ENCODE measurements around the gene CEMP1. TPM values are rescaled to one million over a fixed set of nuclear protein-coding genes. Genes with fewer than 3 reads are reported as not detected.

CEMP1 gene
- total and polyA plus RNA-seq, 4 donors = 0.38 to 1.2 TPM; not detected in 2

- WGBS, 2 donors = 86 to 87% methylated on average over 20 of the region's 20 CpGs
- Histone ChIP-seq H3K27me3 (ENCODE audit: control insufficient read depth in 1 of 2, insufficient read depth in 2 of 2, low read length in 1 of 2) (no peaks in the 10 kb centered on the region), H3K27ac (ENCODE audit: low read depth in 1 of 2, low read length in 2 of 2) (no peak overlapping the region), H3K4me3 (ENCODE audit: low read length in 2 of 2) (no peak overlapping the region), H3K9me3 (ENCODE audit: control insufficient read depth, low read length) (no peaks in the 10 kb centered on the region), H3K36me3 (ENCODE audit: control insufficient read depth in 1 of 2, insufficient read depth in 2 of 2, low read length in 1 of 2) (no peaks in the 10 kb centered on the region), H3K4me1 (ENCODE audit: control insufficient read depth in 1 of 2, insufficient read depth in 2 of 2, low read length in 2 of 2) (no peaks in the 10 kb centered on the region)
- no peak for DNase-seq
- intact Hi-C loops (cut with DNase I) = loop anchor here (2.0 to 5.0 kb wide), 2 partner anchors 73 to 160 kb away; partner anchors contain the start of genes ABCA3 (in 1 of the 2) and CCNF (in 1 of the 2)
- ATAC-seq (ENCODE audit: low FRiP score) = no peak
Observed at GRCh38 chr16:2500430-2500917, 30.7 kb downstream of the CEMP1 start.

GRCh38 chr16:2499890-2500429 is 31.2 kb downstream of the CEMP1 start:
- no peaks in the 10 kb centered on the region for H3K4me1 ChIP-seq (ENCODE audit: control insufficient read depth in 1 of 2, insufficient read depth in 2 of 2, low read length in 2 of 2)
- H3K36me3 ChIP-seq (ENCODE audit: control insufficient read depth in 1 of 2, insufficient read depth in 2 of 2, low read length in 1 of 2) = no peaks in the 10 kb centered on the region
- no peak overlapping the region for H3K27ac ChIP-seq (ENCODE audit: low read depth in 1 of 2, low read length in 2 of 2)
- ATAC-seq (ENCODE audit: low FRiP score) (no peak), DNase-seq (no peak)
- 87 to 90% methylated on average over 29 of the region's 29 CpGs for whole genome bisulfite sequencing, 2 donors
- no peaks in the 10 kb centered on the region for H3K27me3 ChIP-seq (ENCODE audit: control insufficient read depth in 1 of 2, insufficient read depth in 2 of 2, low read length in 1 of 2)
- H3K9me3 ChIP-seq (ENCODE audit: control insufficient read depth, low read length) = no peaks in the 10 kb centered on the region
- intact Hi-C loops (cut with DNase I) = loop anchor here (2.0 to 5.0 kb wide), 2 partner anchors 73 to 159 kb away; partner anchors contain the start of genes ABCA3 (in 2 of the 2) and CCNF (in 1 of the 2)
- H3K4me3 ChIP-seq (ENCODE audit: low read length in 2 of 2) = no peak overlapping the region

- H3K4me1 ChIP-seq (ENCODE audit: control insufficient read depth in 1 of 2, insufficient read depth in 2 of 2, low read length in 2 of 2) = no peaks in the 10 kb centered on the region
- H3K27ac ChIP-seq (ENCODE audit: low read depth in 1 of 2, low read length in 2 of 2) = no peak overlapping the region
- H3K4me3 ChIP-seq (ENCODE audit: low read length in 2 of 2) = no peak overlapping the region
- intact Hi-C loops (cut with DNase I) = loop anchor here in 1 of 2 donors (2.0 kb wide), 1 partner anchor 159 kb away; the partner anchor contains the start of gene ABCA3
- no peaks in the 10 kb centered on the region for H3K36me3 ChIP-seq (ENCODE audit: control insufficient read depth in 1 of 2, insufficient read depth in 2 of 2, low read length in 1 of 2)
- no peak for ATAC-seq (ENCODE audit: low FRiP score)
- no peaks in the 10 kb centered on the region for H3K27me3 ChIP-seq (ENCODE audit: control insufficient read depth in 1 of 2, insufficient read depth in 2 of 2, low read length in 1 of 2)
- DNase-seq = no peak
- H3K9me3 ChIP-seq (ENCODE audit: control insufficient read depth, low read length) = no peaks in the 10 kb centered on the region
- 89 to 98% methylated on average over 5 to 6 of the region's 6 CpGs for WGBS, 2 donors
Observed at GRCh38 chr16:2499454-2499853, 31.8 kb downstream of the CEMP1 start.

- 45 to 48% methylated on average over 15 of the region's 15 CpGs for WGBS, 2 donors
- H3K27me3 ChIP-seq (ENCODE audit: control insufficient read depth in 1 of 2, insufficient read depth in 2 of 2, low read length in 1 of 2) = no peaks in the 10 kb centered on the region
- DNase-seq (no peak), ATAC-seq (ENCODE audit: low FRiP score) (no peak)
- no peak overlapping the region for H3K27ac ChIP-seq (ENCODE audit: low read depth in 1 of 2, low read length in 2 of 2)
- intact Hi-C loops (cut with DNase I) = loop anchor here in 1 of 2 donors (2.0 kb wide), 1 partner anchor 158 kb away; the partner anchor contains the start of gene ABCA3
- H3K4me3 ChIP-seq (ENCODE audit: low read length in 2 of 2) = no peak overlapping the region
- no peaks in the 10 kb centered on the region for H3K36me3 ChIP-seq (ENCODE audit: control insufficient read depth in 1 of 2, insufficient read depth in 2 of 2, low read length in 1 of 2)
- no peaks in the 10 kb centered on the region for H3K9me3 ChIP-seq (ENCODE audit: control insufficient read depth, low read length)
- H3K4me1 ChIP-seq (ENCODE audit: control insufficient read depth in 1 of 2, insufficient read depth in 2 of 2, low read length in 2 of 2) = no peaks in the 10 kb centered on the region
Observed at GRCh38 chr16:2498531-2499253, 32.5 kb downstream of the CEMP1 start.

- no peak overlapping the region for H3K27ac ChIP-seq (ENCODE audit: low read depth in 1 of 2, low read length in 2 of 2)
- no peaks in the 10 kb centered on the region for H3K36me3 ChIP-seq (ENCODE audit: control insufficient read depth in 1 of 2, insufficient read depth in 2 of 2, low read length in 1 of 2)
- WGBS, 2 donors = 65 to 72% methylated on average over 26 of the region's 26 CpGs
- no peaks in the 10 kb centered on the region for H3K9me3 ChIP-seq (ENCODE audit: control insufficient read depth, low read length)
- H3K4me1 ChIP-seq (ENCODE audit: control insufficient read depth in 1 of 2, insufficient read depth in 2 of 2, low read length in 2 of 2) = no peaks in the 10 kb centered on the region
- intact Hi-C loops (cut with DNase I) = loop anchor here in 1 of 2 donors (2.0 kb wide), 1 partner anchor 157 kb away; the partner anchor contains the start of gene ABCA3
- no peak for DNase-seq
- H3K27me3 ChIP-seq (ENCODE audit: control insufficient read depth in 1 of 2, insufficient read depth in 2 of 2, low read length in 1 of 2) = no peaks in the 10 kb centered on the region
- ATAC-seq (ENCODE audit: low FRiP score) = no peak
- H3K4me3 ChIP-seq (ENCODE audit: low read length in 2 of 2) = no peak overlapping the region
Observed at GRCh38 chr16:2497695-2498484, 33.3 kb downstream of the CEMP1 start.

- WGBS, 2 donors = 23 to 26% methylated on average over 21 of the region's 21 CpGs
Observed at GRCh38 chr16:2497116-2497630, 34.0 kb downstream of the CEMP1 start.

GRCh38 chr16:2496223-2497115 is 34.7 kb downstream of the CEMP1 start:
- Histone ChIP-seq H3K27ac (ENCODE audit: low read depth in 1 of 2, low read length in 2 of 2) (no peak overlapping the region), H3K27me3 (ENCODE audit: control insufficient read depth in 1 of 2, insufficient read depth in 2 of 2, low read length in 1 of 2) (no peaks in the 10 kb centered on the region), H3K4me3 (ENCODE audit: low read length in 2 of 2) (no peak overlapping the region), H3K4me1 (ENCODE audit: control insufficient read depth in 1 of 2, insufficient read depth in 2 of 2, low read length in 2 of 2) (no peaks in the 10 kb centered on the region), H3K36me3 (ENCODE audit: control insufficient read depth in 1 of 2, insufficient read depth in 2 of 2, low read length in 1 of 2) (no peaks in the 10 kb centered on the region), H3K9me3 (ENCODE audit: control insufficient read depth, low read length) (no peaks in the 10 kb centered on the region)
- ATAC-seq (ENCODE audit: low FRiP score) (no peak), DNase-seq (no peak)
- intact Hi-C loops (cut with DNase I) = no loop called here
- WGBS, 2 donors = 94 to 95% methylated on average over 62 of the region's 62 CpGs

More at GRCh38 chr16:2497116-2497630, 34.0 kb downstream of the CEMP1 start:
- intact Hi-C loops (cut with DNase I) = no loop called here
- no peaks in the 10 kb centered on the region for H3K36me3 ChIP-seq (ENCODE audit: control insufficient read depth in 1 of 2, insufficient read depth in 2 of 2, low read length in 1 of 2)
- H3K4me1 ChIP-seq (ENCODE audit: control insufficient read depth in 1 of 2, insufficient read depth in 2 of 2, low read length in 2 of 2) = no peaks in the 10 kb centered on the region
- ATAC-seq (ENCODE audit: low FRiP score) (peak; percentile 54), DNase-seq (peak in 1 of 2 donors; percentile 78)
- no peak overlapping the region for H3K4me3 ChIP-seq (ENCODE audit: low read length in 2 of 2)
- H3K27ac ChIP-seq (ENCODE audit: low read depth in 1 of 2, low read length in 2 of 2) = no peak overlapping the region
- H3K27me3 ChIP-seq (ENCODE audit: control insufficient read depth in 1 of 2, insufficient read depth in 2 of 2, low read length in 1 of 2) = no peaks in the 10 kb centered on the region
- no peaks in the 10 kb centered on the region for H3K9me3 ChIP-seq (ENCODE audit: control insufficient read depth, low read length)

All from aorta (tissue), 5 donors.